B cell (primary cell): ENCODE measurements around the gene HSDL2. TPM values are rescaled to one million over a fixed set of nuclear protein-coding genes. Genes with fewer than 3 reads are reported as not detected.
A peak's percentile ranks its signal among the peaks of the same experiment; 100 is the strongest.

Experiments
- ATAC-seq: fragments of 200-7000 bp; cut with Tn5 transposase; one replicate; pipeline ENCODE4 v1.10.0; 2021; ENCODE audit warnings: low read depth, mild to moderate bottlenecking, moderate number of reproducible peaks, moderate library complexity
- CTCF ChIA-PET: fragments of 350-600 bp; sonication (Branson Sonifier 250); formaldehyde crosslinking; loops from one replicate; lab custom pipeline; 2021; ENCODE audit warnings: antibody characterized with exemption, inconsistent platforms; lab: Charles Lee
- POLR2A ChIA-PET: fragments of 350-600 bp; sonication (Branson Sonifier 250); formaldehyde crosslinking; loops from one replicate; lab custom pipeline; 2021; ENCODE audit warnings: antibody characterized with exemption; lab: Charles Lee
- DNase-seq: peaks from one replicate; pipeline ENCODE4 v3.0.0; 2013
- H2AFZ ChIP-seq: 2 replicates; pipeline ENCODE4 v1.6.1; 2012; ENCODE audit warnings: mild to moderate bottlenecking, low read depth, low read length; ENCODE audit not compliant: insufficient read depth, poor library complexity, severe bottlenecking
- H3K27ac ChIP-seq, 2 donors: 1 replicate in 1 of 2; 2 replicates in 1 of 2; pipeline ENCODE4 v1.5.1; 2012 to 2013; ENCODE audit warnings: low read length in 2 of 2, mild to moderate bottlenecking in 2 of 2, moderate library complexity in 1 of 2
- H3K27me3 ChIP-seq, 4 experiments: fragments of 200-600 bp in 1 of 4; sonication (generic) in 1 of 4; replicated peaks in 1 of 4; 1 replicate in 2 of 4; 2 replicates in 2 of 4; pipeline versions ENCODE4 v1.6.1 to v1.7.0; 2013 to 2016; ENCODE audit warnings: low read length in 3 of 4, mild to moderate bottlenecking in 2 of 4, mixed read lengths in 1 of 4, moderate library complexity in 1 of 4; ENCODE audit not compliant: insufficient read depth in 4 of 4, control insufficient read depth in 3 of 4; ENCODE audit errors: control extremely low read depth in 1 of 4
- H3K36me3 ChIP-seq, 2 experiments: replicated peaks in 1 of 2; 1 replicate in 1 of 2; 2 replicates in 1 of 2; pipeline versions ENCODE4 v1.6.1 to v1.7.1; 2013; ENCODE audit warnings: low read length in 1 of 2; ENCODE audit not compliant: insufficient read depth in 2 of 2, control insufficient read depth in 1 of 2; ENCODE audit errors: control extremely low read depth in 1 of 2, extremely low read depth in 1 of 2
- H3K4me1 ChIP-seq, 2 donors: fragments of 200-600 bp in 1 of 2; sonication (generic) in 1 of 2; 1 replicate in 1 of 2; 2 replicates in 1 of 2; pipeline versions ENCODE4 v1.5.1 to v1.6.1; 2013 to 2017; ENCODE audit warnings: low read length in 2 of 2; ENCODE audit not compliant: control insufficient read depth in 2 of 2, insufficient read depth in 2 of 2
- H3K4me2 ChIP-seq: replicated peaks from 2 replicates; pipeline ENCODE3; 2012; ENCODE audit warnings: mild to moderate bottlenecking, low read depth, low read length; ENCODE audit not compliant: poor library complexity, severe bottlenecking
- H3K4me3 ChIP-seq, 5 experiments: fragments of 200-600 bp in 1 of 5; sonication (generic) in 1 of 5; 1 replicate in 3 of 5; 2 replicates in 2 of 5; pipeline versions ENCODE4 v1.5.1 to v1.7.0; 2011 to 2016; ENCODE audit warnings: low read length in 4 of 5, mild to moderate bottlenecking in 4 of 5, low read depth in 2 of 5, control low read depth in 1 of 5, moderate library complexity in 1 of 5; ENCODE audit not compliant: insufficient read depth in 1 of 5; ENCODE audit errors: control extremely low read depth in 1 of 5, extremely low read depth in 1 of 5
- H3K79me2 ChIP-seq: fragments of 200-600 bp; sonication (generic); one replicate; pipeline ENCODE4 v1.6.0; 2016; ENCODE audit warnings: low read length; ENCODE audit not compliant: control insufficient read depth, insufficient read depth
- H3K9ac ChIP-seq: fragments of 200-600 bp; sonication (generic); 2 replicates; pipeline ENCODE4 v1.6.1; 2017; ENCODE audit warnings: mild to moderate bottlenecking, low read length, moderate library complexity
- H3K9me3 ChIP-seq, 3 donors: one replicate each; pipeline versions ENCODE4 v1.6.1 to v1.7.1; 2013; ENCODE audit warnings: low read length in 2 of 3; ENCODE audit not compliant: control insufficient read depth in 2 of 3, insufficient read depth in 1 of 3; ENCODE audit errors: control extremely low read depth in 1 of 3
- H4K20me1 ChIP-seq: 2 replicates; pipeline ENCODE4 v1.6.0; 2012; ENCODE audit warnings: mild to moderate bottlenecking, low read length; ENCODE audit not compliant: insufficient read depth, control insufficient read depth, poor library complexity, severe bottlenecking
- H3K27ac Mint-ChIP-seq: one replicate; pipeline ENCODE4 v1.8.0; 2021; ENCODE audit warnings: mixed read lengths
- H3K27me3 Mint-ChIP-seq: one replicate; pipeline ENCODE4 v1.8.0; 2021; ENCODE audit warnings: mixed read lengths
- H3K4me1 Mint-ChIP-seq: one replicate; pipeline ENCODE4 v1.8.0; 2021; ENCODE audit warnings: mixed read lengths
- H3K4me3 Mint-ChIP-seq: one replicate; pipeline ENCODE4 v1.8.0; 2021; ENCODE audit warnings: mixed read lengths
- H3K9me3 Mint-ChIP-seq: one replicate; pipeline ENCODE4 v1.8.0; 2022; ENCODE audit warnings: mixed read lengths; ENCODE audit not compliant: insufficient read depth
- EZH2 ChIP-seq: IDR thresholded peaks from 2 replicates; pipeline ENCODE4 v1.6.1; 2012; ENCODE audit warnings: borderline replicate concordance, low read depth, mild to moderate bottlenecking, moderate library complexity, low read length; ENCODE audit not compliant: insufficient read depth, poor library complexity, severe bottlenecking
- WGBS: methylation state at CpG from one replicate; pipeline ENCODE4 v1.1.5; 2013; ENCODE audit warnings: missing lambda C conversion rate; ENCODE audit not compliant: insufficient coverage; 5-methylcytosine and 5-hydroxymethylcytosine counted together
- intact Hi-C: fragments of 100-400 bp; cut with micrococcal nuclease; formaldehyde crosslinking; loops from one replicate; pipeline ENCODE4 v1.10.0; 2022
- polyA plus RNA-seq: library from polyadenylated mRNA; depleted of rRNA; stranded (reverse); fragments of >200 nt; gene quantifications from 2 replicates; pipeline ENCODE4 v1.2.3, GENCODE V29; 2012
- total RNA-seq, 2 donors: library from RNA; stranded (reverse); fragments of 120-200 nt in 1 of 2; gene quantifications; 1 replicate in 1 of 2; 2 replicates in 1 of 2; pipeline versions ENCODE4 v1.2.3 to v1.2.4, GENCODE V29; 2013 to 2022
- TF ChIP-seq, protein P1 (sequence below): fragments of 200-600 bp; IDR thresholded peaks from one replicate; pipeline ENCODE4 v1.8.0; 2022; ENCODE audit warnings: antibody characterized with exemption, mild to moderate bottlenecking

Gene HSDL2
- total and polyA plus RNA-seq, 2 donors (not counting 1 experiment from before 2014, with no cell fraction given): 5.8 to 11.7 TPM

DNA sequence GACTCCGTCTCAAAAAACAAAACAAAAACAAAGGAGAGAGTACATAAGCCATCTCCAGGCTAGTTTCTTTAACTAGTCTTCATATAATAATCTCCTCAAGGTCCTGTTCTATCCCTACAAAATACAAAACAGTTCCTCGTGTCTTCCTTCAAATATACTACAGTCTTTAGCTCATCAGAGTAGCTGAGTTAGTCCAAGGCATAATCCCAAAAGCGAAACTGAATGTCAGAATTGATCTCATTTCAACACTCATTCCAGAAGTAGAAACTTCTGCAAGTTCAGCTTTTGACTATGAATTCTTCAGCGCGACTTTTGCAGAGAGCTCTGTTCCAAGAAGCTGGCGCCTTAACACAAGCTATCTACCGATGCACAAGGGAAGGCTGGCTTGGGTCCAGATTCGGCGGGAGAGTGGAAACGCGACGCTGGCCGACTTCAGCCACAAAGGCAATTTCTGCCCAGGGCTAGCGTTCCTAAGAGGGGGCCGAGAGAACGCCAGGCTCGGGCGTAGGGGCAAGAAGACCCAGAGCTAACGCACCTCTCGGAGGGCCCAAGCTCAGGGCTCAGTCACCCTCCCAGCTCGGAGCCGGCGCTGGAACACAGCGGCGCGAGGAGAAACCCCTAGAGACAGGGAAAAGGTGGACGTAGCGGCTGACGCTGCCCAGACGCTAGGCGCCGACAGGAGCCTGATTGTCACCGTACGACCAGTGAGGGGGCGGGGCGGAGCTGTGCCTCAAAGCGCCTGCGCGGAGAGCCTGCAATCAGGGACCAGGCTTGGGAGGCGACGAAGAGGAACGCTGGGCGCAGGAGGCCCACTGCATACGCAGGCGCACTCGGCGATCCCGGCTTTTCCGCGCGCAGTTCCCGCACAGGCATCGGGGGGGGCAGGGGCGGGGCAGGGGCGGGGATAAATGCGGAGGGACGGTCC is 469 bp upstream of the HSDL2 start:
- Histone ChIP-seq H3K79me2 (peaks cover 4% of the 10 kb centered on the region), H3K4me3 (peak overlapping the region; percentile 82 to 98 (median 89)), H3K27ac (peak overlapping the region; percentile 78 to 88), H4K20me1 (no peaks in the 10 kb centered on the region), H2AFZ (peak overlapping the region; percentile 95), H3K27me3 (no peaks in the 10 kb centered on the region), H3K4me1 (peaks cover 27 to 30% of the 10 kb centered on the region in 2 donors), H3K4me2 (peak overlapping the region; percentile 78), H3K9me3 (no peaks in the 10 kb centered on the region), H3K9ac (peak overlapping the region; percentile 79), H3K36me3 (no peaks in the 10 kb centered on the region)
- Mint-ChIP-seq H3K27me3 (no peaks in the 10 kb centered on the region), H3K9me3 (no peaks in the 10 kb centered on the region), H3K4me1 (peaks cover 59% of the 10 kb centered on the region), H3K27ac (peak overlapping the region; percentile 92), H3K4me3 (peak overlapping the region; percentile 95)
- 0% methylated on average over 55 of the region's 57 CpGs for WGBS
- intact Hi-C loops: loop anchor here (1.0 to 5.0 kb wide), 8 partner anchors 18 to 483 kb away; partner anchors contain the start of genes INIP, PTBP3 and UGCG
- TF ChIP-seq EZH2: no peak
- TF ChIP-seq, protein P1, sequence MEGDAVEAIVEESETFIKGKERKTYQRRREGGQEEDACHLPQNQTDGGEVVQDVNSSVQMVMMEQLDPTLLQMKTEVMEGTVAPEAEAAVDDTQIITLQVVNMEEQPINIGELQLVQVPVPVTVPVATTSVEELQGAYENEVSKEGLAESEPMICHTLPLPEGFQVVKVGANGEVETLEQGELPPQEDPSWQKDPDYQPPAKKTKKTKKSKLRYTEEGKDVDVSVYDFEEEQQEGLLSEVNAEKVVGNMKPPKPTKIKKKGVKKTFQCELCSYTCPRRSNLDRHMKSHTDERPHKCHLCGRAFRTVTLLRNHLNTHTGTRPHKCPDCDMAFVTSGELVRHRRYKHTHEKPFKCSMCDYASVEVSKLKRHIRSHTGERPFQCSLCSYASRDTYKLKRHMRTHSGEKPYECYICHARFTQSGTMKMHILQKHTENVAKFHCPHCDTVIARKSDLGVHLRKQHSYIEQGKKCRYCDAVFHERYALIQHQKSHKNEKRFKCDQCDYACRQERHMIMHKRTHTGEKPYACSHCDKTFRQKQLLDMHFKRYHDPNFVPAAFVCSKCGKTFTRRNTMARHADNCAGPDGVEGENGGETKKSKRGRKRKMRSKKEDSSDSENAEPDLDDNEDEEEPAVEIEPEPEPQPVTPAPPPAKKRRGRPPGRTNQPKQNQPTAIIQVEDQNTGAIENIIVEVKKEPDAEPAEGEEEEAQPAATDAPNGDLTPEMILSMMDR: no peak
- DNase-seq (peak; percentile 96), ATAC-seq (peak; percentile 93)
- ChIA-PET CTCF (interaction anchor here (0.6 to 2.1 kb wide), 13 partner anchors 13 to 767 kb away, joined by 3 to 19 read pairs (median 5); partner anchors contain the start of genes INIP and PTBP3), POLR2A (interaction anchor here (0.7 to 2.6 kb wide), 9 partner anchors 9 to 896 kb away, joined by 3 to 13 read pairs (median 4); partner anchors contain the start of genes DNAJC25, INIP and PTBP3)
